Liver (tissue), 3 donors: Measurements from ENCODE around the gene PHF10.

Experiments used
- EGR1 ChIP-seq, 2 donors: IDR thresholded peaks; 2 replicates each; pipeline ENCODE4 v1.6.1; 2016 to 2018; ENCODE audit warnings: antibody characterized with exemption in 2 of 2, low read depth in 2 of 2
- FOXA1 ChIP-seq: IDR thresholded peaks from 2 replicates; pipeline ENCODE4 v1.6.1; 2016; ENCODE audit warnings: antibody characterized with exemption
- GABPA ChIP-seq, 2 donors: IDR thresholded peaks in 1 of 2; conservative IDR thresholded peaks in 1 of 2; 2 replicates each; pipeline ENCODE4 v1.6.1; 2016; ENCODE audit warnings: antibody characterized with exemption in 2 of 2, mild to moderate bottlenecking in 1 of 2, moderate library complexity in 1 of 2
- JUND ChIP-seq, 2 donors: IDR thresholded peaks; 2 replicates each; pipeline ENCODE4 v1.6.1; 2016; ENCODE audit warnings: antibody characterized with exemption in 2 of 2
- NR2F2 ChIP-seq: IDR thresholded peaks from 2 replicates; pipeline ENCODE4 v1.6.1; 2016; ENCODE audit warnings: antibody characterized with exemption
- RAD21 ChIP-seq, 2 donors: IDR thresholded peaks; 2 replicates each; pipeline ENCODE4 v1.6.1; 2016; ENCODE audit warnings: antibody characterized with exemption in 2 of 2, mild to moderate bottlenecking in 2 of 2
- RXRA ChIP-seq, 2 donors: IDR thresholded peaks; 2 replicates each; pipeline ENCODE4 v1.6.1; 2017 to 2018; ENCODE audit warnings: antibody characterized with exemption in 2 of 2, mild to moderate bottlenecking in 1 of 2
- SP1 ChIP-seq: IDR thresholded peaks from 2 replicates; pipeline ENCODE4 v1.6.1; 2018; ENCODE audit warnings: antibody characterized with exemption, mild to moderate bottlenecking
- TAF1 ChIP-seq: conservative IDR thresholded peaks from 2 replicates; pipeline ENCODE4 v1.6.1; 2016; ENCODE audit warnings: antibody characterized with exemption, mild to moderate bottlenecking
- YY1 ChIP-seq: IDR thresholded peaks from 2 replicates; pipeline ENCODE4 v1.6.1; 2016; ENCODE audit warnings: antibody characterized with exemption, mild to moderate bottlenecking
- TF ChIP-seq, protein P1 (sequence below): fragments of 150-350 bp; IDR thresholded peaks from 2 replicates; pipeline ENCODE4 v1.5.1; 2017; ENCODE audit warnings: improper control_type of control experiment, low read depth, low read length; ENCODE audit not compliant: missing input control
- TF ChIP-seq, protein P2 (sequence below): IDR thresholded peaks from 2 replicates; pipeline ENCODE4 v1.6.1; 2016; ENCODE audit warnings: antibody characterized with exemption
- TF ChIP-seq, protein P3 (sequence below): IDR thresholded peaks from 2 replicates; pipeline ENCODE4 v1.6.1; 2016; ENCODE audit warnings: antibody characterized with exemption
- TF ChIP-seq, protein P4 (sequence below): IDR thresholded peaks from 2 replicates; pipeline ENCODE4 v1.6.1; 2016; ENCODE audit warnings: antibody characterized with exemption, mild to moderate bottlenecking
- donor health status: healthy.
- donor health status: healthy.

DNA sequence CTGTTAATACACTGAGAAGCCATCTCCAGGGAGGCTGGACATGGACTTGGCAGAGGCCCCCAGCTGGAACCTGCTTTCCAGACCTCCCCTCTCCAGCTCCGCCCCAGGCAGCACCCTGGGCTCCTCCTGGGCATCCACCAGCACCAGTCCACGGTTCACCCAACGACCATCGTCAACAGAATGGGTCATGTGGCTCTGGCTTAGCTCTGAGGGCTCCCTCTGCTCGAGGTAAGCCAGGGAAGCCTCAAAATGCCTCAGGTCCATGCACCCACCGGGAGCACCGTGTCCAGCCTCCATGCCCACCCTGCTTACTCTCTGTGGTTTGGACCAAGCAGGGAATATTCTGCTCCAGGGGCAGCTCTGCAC lies 62.9 kb downstream of the PHF10 start:
- TF ChIP-seq, protein P1, sequence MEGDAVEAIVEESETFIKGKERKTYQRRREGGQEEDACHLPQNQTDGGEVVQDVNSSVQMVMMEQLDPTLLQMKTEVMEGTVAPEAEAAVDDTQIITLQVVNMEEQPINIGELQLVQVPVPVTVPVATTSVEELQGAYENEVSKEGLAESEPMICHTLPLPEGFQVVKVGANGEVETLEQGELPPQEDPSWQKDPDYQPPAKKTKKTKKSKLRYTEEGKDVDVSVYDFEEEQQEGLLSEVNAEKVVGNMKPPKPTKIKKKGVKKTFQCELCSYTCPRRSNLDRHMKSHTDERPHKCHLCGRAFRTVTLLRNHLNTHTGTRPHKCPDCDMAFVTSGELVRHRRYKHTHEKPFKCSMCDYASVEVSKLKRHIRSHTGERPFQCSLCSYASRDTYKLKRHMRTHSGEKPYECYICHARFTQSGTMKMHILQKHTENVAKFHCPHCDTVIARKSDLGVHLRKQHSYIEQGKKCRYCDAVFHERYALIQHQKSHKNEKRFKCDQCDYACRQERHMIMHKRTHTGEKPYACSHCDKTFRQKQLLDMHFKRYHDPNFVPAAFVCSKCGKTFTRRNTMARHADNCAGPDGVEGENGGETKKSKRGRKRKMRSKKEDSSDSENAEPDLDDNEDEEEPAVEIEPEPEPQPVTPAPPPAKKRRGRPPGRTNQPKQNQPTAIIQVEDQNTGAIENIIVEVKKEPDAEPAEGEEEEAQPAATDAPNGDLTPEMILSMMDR, result no peak
- TF ChIP-seq NR2F2 (no peak), RAD21 (IDR thresholded peaks at IDR 0.05) (no peak), FOXA1 (no peak), EGR1 (IDR thresholded peaks at IDR 0.05; ENCODE audit: low read depth in 2 of 2) (no peak), TAF1 (no peak), JUND (IDR thresholded peaks at IDR 0.05) (no peak), SP1 (no peak), RXRA (IDR thresholded peaks at IDR 0.05) (no peak), YY1 (no peak), GABPA (IDR thresholded peaks at IDR 0.05 in 1 of 2, conservative IDR thresholded peaks at IDR 0.05 in 1 of 2) (no peak)
- TF ChIP-seq, protein P2, sequence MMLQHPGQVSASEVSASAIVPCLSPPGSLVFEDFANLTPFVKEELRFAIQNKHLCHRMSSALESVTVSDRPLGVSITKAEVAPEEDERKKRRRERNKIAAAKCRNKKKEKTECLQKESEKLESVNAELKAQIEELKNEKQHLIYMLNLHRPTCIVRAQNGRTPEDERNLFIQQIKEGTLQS, result no peak
- TF ChIP-seq, protein P3, sequence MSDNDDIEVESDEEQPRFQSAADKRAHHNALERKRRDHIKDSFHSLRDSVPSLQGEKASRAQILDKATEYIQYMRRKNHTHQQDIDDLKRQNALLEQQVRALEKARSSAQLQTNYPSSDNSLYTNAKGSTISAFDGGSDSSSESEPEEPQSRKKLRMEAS, result no peak
- TF ChIP-seq, protein P4, sequence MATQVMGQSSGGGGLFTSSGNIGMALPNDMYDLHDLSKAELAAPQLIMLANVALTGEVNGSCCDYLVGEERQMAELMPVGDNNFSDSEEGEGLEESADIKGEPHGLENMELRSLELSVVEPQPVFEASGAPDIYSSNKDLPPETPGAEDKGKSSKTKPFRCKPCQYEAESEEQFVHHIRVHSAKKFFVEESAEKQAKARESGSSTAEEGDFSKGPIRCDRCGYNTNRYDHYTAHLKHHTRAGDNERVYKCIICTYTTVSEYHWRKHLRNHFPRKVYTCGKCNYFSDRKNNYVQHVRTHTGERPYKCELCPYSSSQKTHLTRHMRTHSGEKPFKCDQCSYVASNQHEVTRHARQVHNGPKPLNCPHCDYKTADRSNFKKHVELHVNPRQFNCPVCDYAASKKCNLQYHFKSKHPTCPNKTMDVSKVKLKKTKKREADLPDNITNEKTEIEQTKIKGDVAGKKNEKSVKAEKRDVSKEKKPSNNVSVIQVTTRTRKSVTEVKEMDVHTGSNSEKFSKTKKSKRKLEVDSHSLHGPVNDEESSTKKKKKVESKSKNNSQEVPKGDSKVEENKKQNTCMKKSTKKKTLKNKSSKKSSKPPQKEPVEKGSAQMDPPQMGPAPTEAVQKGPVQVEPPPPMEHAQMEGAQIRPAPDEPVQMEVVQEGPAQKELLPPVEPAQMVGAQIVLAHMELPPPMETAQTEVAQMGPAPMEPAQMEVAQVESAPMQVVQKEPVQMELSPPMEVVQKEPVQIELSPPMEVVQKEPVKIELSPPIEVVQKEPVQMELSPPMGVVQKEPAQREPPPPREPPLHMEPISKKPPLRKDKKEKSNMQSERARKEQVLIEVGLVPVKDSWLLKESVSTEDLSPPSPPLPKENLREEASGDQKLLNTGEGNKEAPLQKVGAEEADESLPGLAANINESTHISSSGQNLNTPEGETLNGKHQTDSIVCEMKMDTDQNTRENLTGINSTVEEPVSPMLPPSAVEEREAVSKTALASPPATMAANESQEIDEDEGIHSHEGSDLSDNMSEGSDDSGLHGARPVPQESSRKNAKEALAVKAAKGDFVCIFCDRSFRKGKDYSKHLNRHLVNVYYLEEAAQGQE, result no peak
